Endothelial cell of umbilical vein (primary cell): Measurements from ENCODE around the gene SLC38A10. TPM values are rescaled to one million over a fixed set of nuclear protein-coding genes. Genes with fewer than 3 reads are reported as not detected.

Experiments used
- BruUV-seq: library from RNA; stranded (reverse); fragments of 400-500 nt; replicated peaks from 2 replicates; lab custom pipeline; 2021; lab: Mats Ljungman, UMichigan
- CTCF ChIA-PET: fragments of 300-600, 350-600 bp; sonication (Branson Sonifier 250); formaldehyde crosslinking; loops from one replicate; lab custom pipeline; 2021; ENCODE audit warnings: antibody characterized with exemption, inconsistent platforms; lab: Charles Lee
- POLR2A ChIA-PET: fragments of 300-600, 350-600 bp; sonication (Branson Sonifier 250); formaldehyde crosslinking; loops from one replicate; lab custom pipeline; 2021; ENCODE audit warnings: antibody characterized with exemption, inconsistent platforms; lab: Charles Lee
- DNase-seq: peaks from one replicate; pipeline ENCODE4 v3.0.0-alpha.2; 2011; ENCODE audit warnings: low read depth, low spot score
- FAIRE-seq: peaks from 2 replicates; lab custom pipeline; 2011; peaks lifted over from hg19 to GRCh38; lab: Jason Lieb, UNC
- H2AFZ ChIP-seq: 2 replicates; pipeline ENCODE4 v1.6.0; 2012; ENCODE audit warnings: low read depth, low read length, control low read depth, inconsistent platforms
- H3K27ac ChIP-seq: 2 replicates; pipeline ENCODE4 v1.5.1; 2011; ENCODE audit warnings: low read depth, mild to moderate bottlenecking, control low read depth, low read length, moderate library complexity; ENCODE audit not compliant: insufficient read depth
- H3K27me3 ChIP-seq, 2 experiments: 2 replicates each; pipeline versions ENCODE4 v1.6.0 to v1.6.1; 2011; ENCODE audit warnings: low read length in 2 of 2, mixed read lengths in 1 of 2; ENCODE audit not compliant: control insufficient read depth in 2 of 2, insufficient read depth in 2 of 2
- H3K36me3 ChIP-seq, 2 experiments: 2 replicates in 1 of 2; 3 replicates in 1 of 2; pipeline ENCODE4 v1.5.1; 2011; ENCODE audit warnings: low read length in 2 of 2, mild to moderate bottlenecking in 1 of 2, moderate library complexity in 1 of 2; ENCODE audit not compliant: control insufficient read depth in 2 of 2, insufficient read depth in 2 of 2; ENCODE audit errors: extremely low read depth in 1 of 2
- H3K4me1 ChIP-seq: 3 replicates; pipeline ENCODE4 v1.5.1; 2011; ENCODE audit warnings: mild to moderate bottlenecking, low read length; ENCODE audit not compliant: control insufficient read depth, insufficient read depth; ENCODE audit errors: extremely low read depth
- H3K4me2 ChIP-seq: 2 replicates; pipeline ENCODE4 v1.6.1; 2011; ENCODE audit warnings: low read length, control low read depth, mixed read lengths; ENCODE audit not compliant: insufficient read depth
- H3K4me3 ChIP-seq, 3 experiments: fragments of 200-600 bp in 1 of 3; sonication (generic), shearing (Covaris generic) in 1 of 3; replicated peaks in 1 of 3; 2 replicates each; pipeline ENCODE4 v1.5.1; 2011 to 2016; ENCODE audit warnings: control low read depth in 3 of 3, low read length in 3 of 3, mild to moderate bottlenecking in 2 of 3, inconsistent platforms in 1 of 3, low read depth in 1 of 3, moderate library complexity in 1 of 3; ENCODE audit not compliant: insufficient read depth in 1 of 3
- H3K79me2 ChIP-seq: 2 replicates; pipeline ENCODE4 v1.6.0; 2012; ENCODE audit warnings: low read length, inconsistent platforms; ENCODE audit not compliant: control insufficient read depth, insufficient read depth
- H3K9ac ChIP-seq: replicated peaks from 2 replicates; pipeline ENCODE3; 2011; ENCODE audit warnings: low read length, control low read depth; ENCODE audit not compliant: insufficient read depth; ENCODE audit errors: extremely low read depth
- H3K9me1 ChIP-seq: replicated peaks from 3 replicates; pipeline ENCODE4 v1.6.0; 2011; ENCODE audit warnings: mild to moderate bottlenecking, low read length; ENCODE audit not compliant: control insufficient read depth, insufficient read depth; ENCODE audit errors: extremely low read depth
- H3K9me3 ChIP-seq: replicated peaks from 2 replicates; pipeline ENCODE4 v1.5.1; 2012; ENCODE audit warnings: low read length, inconsistent platforms; ENCODE audit not compliant: control insufficient read depth, insufficient read depth
- H4K20me1 ChIP-seq: replicated peaks from 2 replicates; pipeline ENCODE3; 2011; ENCODE audit warnings: mild to moderate bottlenecking, low read length; ENCODE audit not compliant: control insufficient read depth, insufficient read depth; ENCODE audit errors: extremely low read depth
- CTCF ChIP-seq, 2 donors: IDR thresholded peaks; 1 replicate in 1 of 2; 2 replicates in 1 of 2; pipeline ENCODE4 v1.5.1; 2011; ENCODE audit warnings: low read length in 2 of 2, mild to moderate bottlenecking in 2 of 2, moderate library complexity in 2 of 2, control low read depth in 1 of 2, inconsistent platforms in 1 of 2, low read depth in 1 of 2; ENCODE audit not compliant: insufficient read depth in 1 of 2; ENCODE audit errors: extremely low read depth in 1 of 2
- EZH2 ChIP-seq: IDR thresholded peaks from 2 replicates; pipeline ENCODE4 v1.6.1; 2012; ENCODE audit warnings: borderline replicate concordance, low read depth, mild to moderate bottlenecking, moderate library complexity, low read length, inconsistent platforms; ENCODE audit not compliant: severe bottlenecking
- FOS ChIP-seq: IDR thresholded peaks from 2 replicates; pipeline ENCODE4 v1.6.1; 2011; ENCODE audit warnings: mild to moderate bottlenecking, low read length, moderate library complexity, borderline replicate concordance; ENCODE audit not compliant: insufficient read depth
- GATA2 ChIP-seq: IDR thresholded peaks from 2 replicates; pipeline ENCODE4 v1.7.0; 2011; ENCODE audit warnings: low read depth, mild to moderate bottlenecking, moderate library complexity, mixed read lengths, low read length; ENCODE audit not compliant: insufficient read length, insufficient read depth
- JUN ChIP-seq: IDR thresholded peaks from 2 replicates; pipeline ENCODE4 v1.6.1; 2011; ENCODE audit warnings: borderline replicate concordance, low read depth; ENCODE audit not compliant: insufficient read length, insufficient read depth
- MYC ChIP-seq: IDR thresholded peaks from one replicate; pipeline ENCODE4 v1.6.1; 2011; ENCODE audit warnings: mild to moderate bottlenecking, low read depth, low read length
- POLR2A ChIP-seq: IDR thresholded peaks from 2 replicates; pipeline ENCODE4 v1.6.1; 2012; ENCODE audit warnings: low read depth, mild to moderate bottlenecking, control low read depth, low read length
- POLR2AphosphoS5 ChIP-seq: IDR thresholded peaks from 2 replicates; pipeline ENCODE4 v1.6.1; 2012; ENCODE audit warnings: low read depth, mild to moderate bottlenecking, control low read depth, low read length, moderate library complexity; ENCODE audit not compliant: insufficient read depth
- dilution Hi-C: fragments of 300-500 bp; cut with MboI; formaldehyde crosslinking; loops from one replicate; pipeline ENCODE4 v1.15.0; 2019; ENCODE audit warnings: low sequenced_read_pairs; ENCODE audit not compliant: extremely low pct_ligation_motif_present
- intact Hi-C: fragments of 100-400 bp; cut with micrococcal nuclease; formaldehyde crosslinking; loops from one replicate; pipeline ENCODE4 v1.10.0; 2022
- polyA plus RNA-seq, 4 experiments: library from polyadenylated mRNA; depleted of rRNA in 3 of 4; stranded (reverse) in 3 of 4; unstranded in 1 of 4; fragments of >200 nt; gene quantifications; 2 replicates each; pipeline versions ENCODE4 v1.2.1 to v1.2.3, GENCODE V29; 2011 to 2012; ENCODE audit warnings: missing spikeins in 1 of 4
- total RNA-seq: library from RNA; stranded (reverse); gene quantifications from 2 replicates; pipeline ENCODE4 v1.2.3, GENCODE V29; 2021
- TF ChIP-seq, protein P1 (sequence below): IDR thresholded peaks from 2 replicates; pipeline ENCODE4 v1.6.1; 2011; ENCODE audit not compliant: insufficient read depth, insufficient read length

The SLC38A10 gene
- total and polyA plus RNA-seq, 2 donors (not counting 3 experiments of a cell fraction or from before 2014, with no cell fraction given) = 72.7 to 113 TPM

DNA sequence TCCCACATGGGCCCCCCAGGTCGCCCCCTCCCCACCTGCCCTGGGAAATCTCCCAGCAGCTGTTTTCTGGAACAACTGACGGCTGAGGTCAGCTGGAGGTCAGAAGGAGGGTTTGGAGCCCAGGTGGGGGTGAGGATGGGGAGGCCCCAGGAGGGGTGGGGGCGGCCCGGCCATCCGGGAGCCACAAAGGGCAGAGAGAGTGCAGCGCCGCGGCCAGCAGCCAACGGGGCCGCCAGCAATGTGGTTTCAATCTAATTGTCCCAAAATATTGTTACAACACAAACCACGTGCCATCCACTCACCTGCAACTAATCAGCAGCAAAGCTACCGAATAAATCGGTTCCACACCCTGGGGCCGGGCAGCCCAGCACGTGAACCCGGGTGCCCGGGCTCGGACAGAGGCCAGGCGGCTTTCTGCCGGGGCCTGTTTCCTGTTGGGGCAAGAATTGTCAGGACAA lies 28.3 kb upstream of the SLC38A10 start:
- intact Hi-C loops = no loop called here
- no peak overlapping the region for H2AFZ ChIP-seq
- H3K9me3 ChIP-seq = no peaks in the 10 kb centered on the region
- H4K20me1 ChIP-seq = no peaks in the 10 kb centered on the region
- TF ChIP-seq MYC (no peak), POLR2A (no peak), JUN (no peak), POLR2AphosphoS5 (no peak), FOS (no peak), GATA2 (no peak)
- TF ChIP-seq, protein P1, sequence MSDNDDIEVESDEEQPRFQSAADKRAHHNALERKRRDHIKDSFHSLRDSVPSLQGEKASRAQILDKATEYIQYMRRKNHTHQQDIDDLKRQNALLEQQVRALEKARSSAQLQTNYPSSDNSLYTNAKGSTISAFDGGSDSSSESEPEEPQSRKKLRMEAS = no peak
- no peaks in the 10 kb centered on the region for H3K9me1 ChIP-seq
- no peaks in the 10 kb centered on the region for H3K36me3 ChIP-seq
- DNase-seq (no peak), FAIRE-seq (no peak)
- dilution Hi-C loops = no loop called here
- no peaks in the 10 kb centered on the region for H3K79me2 ChIP-seq
- no peak overlapping the region for H3K4me3 ChIP-seq
- POLR2A ChIA-PET = no interaction called here
- H3K9ac ChIP-seq = no peak overlapping the region
- H3K4me1 ChIP-seq = no peaks in the 10 kb centered on the region
- BruUV-seq = no TSS peak
- no peak overlapping the region for H3K4me2 ChIP-seq
- H3K27ac ChIP-seq = no peak overlapping the region
- peaks cover 0 to 2% of the 10 kb centered on the region in 2 experiments for H3K27me3 ChIP-seq
- CTCF ChIA-PET = interaction anchor here (0.9 to 1.0 kb wide), 2 partner anchors 14 to 68 kb away, joined by 3 to 4 read pairs; no protein-coding TSS in a partner anchor

- TF ChIP-seq CTCF (IDR thresholded peaks at IDR 0.05; ENCODE audit: extremely low read depth in 1 of 2, insufficient read depth in 1 of 2, low read depth in 1 of 2, low read length in 2 of 2) (no peak), JUN (no peak), GATA2 (no peak), POLR2AphosphoS5 (no peak), EZH2 (no peak), FOS (no peak), MYC (no peak)
- TF ChIP-seq, protein P1 = no peak
- peaks cover 0 to 2% of the 10 kb centered on the region in 2 experiments for H3K27me3 ChIP-seq
- no peak overlapping the region for H3K4me3 ChIP-seq
- H3K27ac ChIP-seq = no peak overlapping the region
- ChIA-PET CTCF (interaction anchor here (0.9 to 1.0 kb wide), 2 partner anchors 13 to 68 kb away, joined by 3 to 4 read pairs; no protein-coding TSS in a partner anchor), POLR2A (no interaction called here)
- H3K9me1 ChIP-seq = no peaks in the 10 kb centered on the region
- DNase-seq (no peak), FAIRE-seq (no peak)
- no peak overlapping the region for H3K9ac ChIP-seq
- H3K9me3 ChIP-seq = no peaks in the 10 kb centered on the region
- no peaks in the 10 kb centered on the region for H4K20me1 ChIP-seq
- no peaks in the 10 kb centered on the region for H3K4me1 ChIP-seq
- intact Hi-C loops (no loop called here), dilution Hi-C loops (no loop called here)
- no peak overlapping the region for H2AFZ ChIP-seq
- no peak overlapping the region for H3K4me2 ChIP-seq
- no peaks in the 10 kb centered on the region for H3K79me2 ChIP-seq
- H3K36me3 ChIP-seq = no peaks in the 10 kb centered on the region
- no TSS peak for BruUV-seq
These were observed 27.9 kb upstream of the SLC38A10 start for GRCh38 chr17:81323083-81323369.
